Neural progenitor cell (in vitro differentiated cells): ENCODE data around the gene MAGI3. TPM values are rescaled to one million over a fixed set of nuclear protein-coding genes. Genes with fewer than 3 reads are reported as not detected.

Experiments
- DNase-seq: peaks from one replicate; pipeline ENCODE4 v3.0.0-alpha.2; 2016; ENCODE audit warnings: low spot score
- H2AFZ ChIP-seq: fragments of 200-600 bp; sonication (generic); replicated peaks from 2 replicates; pipeline ENCODE4 v1.6.1; 2016; ENCODE audit warnings: antibody characterized with exemption
- H3F3A ChIP-seq: fragments of 200-600 bp; sonication (generic); 2 replicates; pipeline ENCODE4 v1.6.1; 2016; ENCODE audit warnings: antibody characterized with exemption, low read depth
- H3K27ac ChIP-seq: fragments of 200-600 bp; sonication (generic); 2 replicates; pipeline ENCODE4 v1.5.1; 2016; ENCODE audit warnings: mild to moderate bottlenecking
- H3K27me3 ChIP-seq: fragments of 200-600 bp; sonication (generic); 2 replicates; pipeline ENCODE4 v1.6.1; 2016; ENCODE audit warnings: mild to moderate bottlenecking, moderate library complexity
- H3K36me3 ChIP-seq: fragments of 200-600 bp; sonication (generic); 2 replicates; pipeline ENCODE4 v1.5.1; 2016
- H3K4me1 ChIP-seq: fragments of 200-600 bp; sonication (generic); 2 replicates; pipeline ENCODE4 v1.6.1; 2016; ENCODE audit warnings: mixed run types
- H3K4me2 ChIP-seq: fragments of 200-600 bp; sonication (generic); 2 replicates; pipeline ENCODE4 v1.6.1; 2016
- H3K4me3 ChIP-seq: fragments of 200-600 bp; sonication (generic); 2 replicates; pipeline ENCODE4 v1.5.1; 2016
- H3K79me2 ChIP-seq: fragments of 200-600 bp; sonication (generic); 2 replicates; pipeline ENCODE4 v1.6.1; 2016; ENCODE audit warnings: low read depth
- H3K9ac ChIP-seq: fragments of 200-600 bp; sonication (generic); 2 replicates; pipeline ENCODE4 v1.6.1; 2016
- H3K9me3 ChIP-seq: fragments of 200-600 bp; sonication (generic); 2 replicates; pipeline ENCODE4 v1.5.1; 2016; ENCODE audit warnings: low read depth
- H4K20me1 ChIP-seq: fragments of 200-600 bp; sonication (generic); 2 replicates; pipeline ENCODE4 v1.6.1; 2016; ENCODE audit warnings: low read depth
- H3K27ac Mint-ChIP-seq: 3 replicates; pipeline ENCODE4 v1.8.0; 2021; ENCODE audit warnings: mixed read lengths
- H3K27me3 Mint-ChIP-seq: 2 replicates; pipeline ENCODE4 v1.8.0; 2022; ENCODE audit warnings: low read depth, mild to moderate bottlenecking, inconsistent platforms, moderate library complexity, mixed read lengths; ENCODE audit not compliant: insufficient read depth
- H3K36me3 Mint-ChIP-seq: 3 replicates; pipeline ENCODE4 v1.8.0; 2021; ENCODE audit warnings: mixed read lengths
- H3K4me1 Mint-ChIP-seq: 3 replicates; pipeline ENCODE4 v1.8.0; 2021; ENCODE audit warnings: mixed read lengths
- H3K4me3 Mint-ChIP-seq: 3 replicates; pipeline ENCODE4 v1.8.0; 2021; ENCODE audit warnings: mild to moderate bottlenecking, moderate library complexity, mixed read lengths
- H3K9me3 Mint-ChIP-seq: 3 replicates; pipeline ENCODE4 v1.8.0; 2020; ENCODE audit warnings: mixed read lengths
- EZH2 ChIP-seq: fragments of 200-600 bp; sonication (generic); IDR thresholded peaks from 2 replicates; pipeline ENCODE4 v1.6.1; 2017; ENCODE audit warnings: antibody characterized with exemption, mild to moderate bottlenecking, moderate library complexity
- EZH2phosphoT487 ChIP-seq: fragments of 200-600 bp; sonication (generic); IDR thresholded peaks from 2 replicates; pipeline ENCODE4 v1.6.1; 2017; ENCODE audit warnings: antibody characterized with exemption
- total RNA-seq: library from RNA; depleted of rRNA; stranded (reverse); fragments of >200 nt; gene quantifications from 2 replicates; pipeline ENCODE4 v1.2.3, GENCODE V29; 2015; ENCODE audit warnings: low replicate concordance
- TF ChIP-seq, protein P1 (sequence below): fragments of 200-600 bp; sonication (generic); IDR thresholded peaks from 2 replicates; pipeline ENCODE4 v1.5.1; 2017; ENCODE audit warnings: antibody characterized with exemption, mild to moderate bottlenecking

Gene MAGI3
- total RNA-seq, 1 donor from 2014 or later: 26.9 TPM

DNA sequence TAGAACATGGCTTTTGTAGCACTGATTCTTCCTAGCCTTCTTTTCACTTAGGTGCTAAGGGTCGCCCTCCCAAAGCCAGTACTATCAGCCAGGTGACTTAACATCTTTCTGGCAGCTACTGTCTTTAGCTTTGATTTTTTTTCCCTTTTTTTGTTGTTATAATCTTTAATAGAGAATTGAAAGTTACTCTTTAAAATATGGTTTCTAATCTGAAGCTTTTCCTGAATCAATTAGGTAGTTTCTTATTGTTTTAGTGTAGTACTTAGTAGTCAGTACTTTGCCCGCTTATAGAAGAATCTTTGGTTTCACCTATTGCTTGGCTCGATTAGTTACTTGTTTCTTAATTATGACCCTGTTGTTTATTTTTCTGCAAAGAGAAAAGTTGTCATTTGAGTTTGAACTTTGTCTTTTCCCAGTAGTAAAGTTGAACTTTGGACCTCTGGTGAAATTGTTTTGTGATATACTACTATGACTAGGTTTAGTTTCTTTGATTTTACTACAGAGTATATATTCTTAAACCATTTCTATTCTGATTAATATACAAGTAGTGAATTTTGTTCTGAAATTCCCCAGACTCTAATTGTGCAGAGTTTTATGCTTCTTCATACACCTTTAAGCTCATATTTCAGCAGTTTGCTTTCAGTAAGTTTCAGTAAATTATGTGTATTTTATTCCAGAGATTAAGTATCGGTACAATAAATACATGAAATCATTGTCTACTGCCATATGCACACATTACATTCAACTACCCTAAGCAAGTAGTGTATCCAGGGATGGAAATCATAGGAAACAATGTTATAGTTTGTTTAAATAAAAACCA is 3.9 kb downstream of the MAGI3 start:
- Histone ChIP-seq H3K9ac (no peak overlapping the region), H3K4me3 (no peak overlapping the region), H3K4me1 (peaks cover 8% of the 10 kb centered on the region), H3K27me3 (no peaks in the 10 kb centered on the region), H4K20me1 (peaks cover 44% of the 10 kb centered on the region), H3K9me3 (no peaks in the 10 kb centered on the region), H3F3A (peaks cover 9% of the 10 kb centered on the region), H3K4me2 (no peak overlapping the region), H3K36me3 (no peaks in the 10 kb centered on the region), H2AFZ (no peak overlapping the region), H3K79me2 (peaks cover 83% of the 10 kb centered on the region), H3K27ac (no peak overlapping the region)
- Mint-ChIP-seq H3K36me3 (no peaks in the 10 kb centered on the region), H3K27me3 (peaks cover 10% of the 10 kb centered on the region), H3K4me3 (no peak overlapping the region), H3K27ac (no peak overlapping the region), H3K9me3 (no peaks in the 10 kb centered on the region), H3K4me1 (peaks cover 22% of the 10 kb centered on the region)
- no peak for DNase-seq
- TF ChIP-seq, protein P1, sequence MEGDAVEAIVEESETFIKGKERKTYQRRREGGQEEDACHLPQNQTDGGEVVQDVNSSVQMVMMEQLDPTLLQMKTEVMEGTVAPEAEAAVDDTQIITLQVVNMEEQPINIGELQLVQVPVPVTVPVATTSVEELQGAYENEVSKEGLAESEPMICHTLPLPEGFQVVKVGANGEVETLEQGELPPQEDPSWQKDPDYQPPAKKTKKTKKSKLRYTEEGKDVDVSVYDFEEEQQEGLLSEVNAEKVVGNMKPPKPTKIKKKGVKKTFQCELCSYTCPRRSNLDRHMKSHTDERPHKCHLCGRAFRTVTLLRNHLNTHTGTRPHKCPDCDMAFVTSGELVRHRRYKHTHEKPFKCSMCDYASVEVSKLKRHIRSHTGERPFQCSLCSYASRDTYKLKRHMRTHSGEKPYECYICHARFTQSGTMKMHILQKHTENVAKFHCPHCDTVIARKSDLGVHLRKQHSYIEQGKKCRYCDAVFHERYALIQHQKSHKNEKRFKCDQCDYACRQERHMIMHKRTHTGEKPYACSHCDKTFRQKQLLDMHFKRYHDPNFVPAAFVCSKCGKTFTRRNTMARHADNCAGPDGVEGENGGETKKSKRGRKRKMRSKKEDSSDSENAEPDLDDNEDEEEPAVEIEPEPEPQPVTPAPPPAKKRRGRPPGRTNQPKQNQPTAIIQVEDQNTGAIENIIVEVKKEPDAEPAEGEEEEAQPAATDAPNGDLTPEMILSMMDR: no peak

DNA sequence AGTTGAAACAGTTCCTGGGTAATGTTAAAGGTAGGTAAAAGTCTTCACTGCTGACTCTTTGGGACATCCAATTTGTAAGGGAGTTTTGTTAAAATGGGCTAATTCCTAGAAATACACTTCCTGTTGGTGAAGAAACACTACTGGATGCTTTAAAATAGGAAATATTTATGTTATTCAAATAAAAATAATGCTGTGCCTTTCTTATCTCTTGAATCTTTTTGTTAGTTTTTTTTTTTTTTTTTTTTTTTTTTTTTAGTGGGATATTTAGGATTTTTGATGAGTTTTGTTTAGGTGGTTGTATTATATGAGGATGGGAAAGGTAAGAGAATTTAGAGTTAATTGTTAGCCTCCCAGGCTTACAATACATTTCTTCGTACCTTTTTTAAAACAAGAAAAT is 4.5 kb downstream of the MAGI3 start:
- DNase-seq: no peak
- Histone ChIP-seq H3K79me2 (peaks cover 88% of the 10 kb centered on the region), H3F3A (peaks cover 3% of the 10 kb centered on the region), H3K4me1 (peaks cover 8% of the 10 kb centered on the region), H3K4me3 (no peak overlapping the region), H3K27me3 (no peaks in the 10 kb centered on the region), H4K20me1 (peaks cover 44% of the 10 kb centered on the region), H3K9ac (no peak overlapping the region), H3K9me3 (no peaks in the 10 kb centered on the region), H3K4me2 (no peak overlapping the region), H3K27ac (no peak overlapping the region), H3K36me3 (no peaks in the 10 kb centered on the region), H2AFZ (no peak overlapping the region)
- Mint-ChIP-seq H3K4me1 (peaks cover 19% of the 10 kb centered on the region), H3K36me3 (no peaks in the 10 kb centered on the region), H3K27me3 (peaks cover 4% of the 10 kb centered on the region), H3K9me3 (no peaks in the 10 kb centered on the region), H3K4me3 (no peak overlapping the region), H3K27ac (no peak overlapping the region)
- TF ChIP-seq EZH2: no peak
- TF ChIP-seq, protein P1: no peak
- no peak for TF ChIP-seq EZH2phosphoT487

DNA sequence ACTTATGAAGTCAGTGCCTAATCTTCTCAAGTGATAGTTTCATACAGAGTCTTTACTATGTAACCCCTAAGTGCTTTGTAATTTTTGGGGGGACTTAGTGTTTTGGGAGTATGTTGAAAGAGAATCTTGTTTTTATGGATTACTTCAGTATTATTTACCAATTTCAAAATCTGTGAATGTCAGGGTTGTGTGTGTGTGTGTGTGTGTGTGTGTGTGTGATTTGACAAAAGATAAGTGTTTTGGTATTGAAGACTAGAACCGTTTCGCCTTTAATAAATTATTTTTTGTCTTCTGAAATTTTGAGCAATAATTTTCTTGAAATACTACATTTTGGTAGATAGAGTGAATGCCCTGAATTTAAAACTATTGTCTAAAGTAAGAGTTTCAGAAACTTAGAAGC is 5.8 kb downstream of the MAGI3 start:
- Mint-ChIP-seq H3K4me1 (peaks cover 19% of the 10 kb centered on the region), H3K27ac (no peak overlapping the region), H3K9me3 (no peaks in the 10 kb centered on the region), H3K4me3 (no peak overlapping the region), H3K27me3 (peaks cover 2% of the 10 kb centered on the region), H3K36me3 (no peaks in the 10 kb centered on the region)
- H4K20me1 ChIP-seq: peaks cover 42% of the 10 kb centered on the region
- peaks cover 98% of the 10 kb centered on the region for H3K79me2 ChIP-seq
- no peaks in the 10 kb centered on the region for H3F3A ChIP-seq
- H3K4me1 ChIP-seq: peaks cover 8% of the 10 kb centered on the region
- H3K4me3 ChIP-seq: no peak overlapping the region
- no peak overlapping the region for H2AFZ ChIP-seq
- no peaks in the 10 kb centered on the region for H3K36me3 ChIP-seq
- H3K27ac ChIP-seq: no peak overlapping the region
- H3K9me3 ChIP-seq: no peaks in the 10 kb centered on the region
- no peak for DNase-seq
- H3K27me3 ChIP-seq: no peaks in the 10 kb centered on the region
- H3K9ac ChIP-seq: no peak overlapping the region
- no peak overlapping the region for H3K4me2 ChIP-seq
- no peak for TF ChIP-seq EZH2
- no peak for TF ChIP-seq EZH2phosphoT487
- TF ChIP-seq, protein P1: no peak
